B cell (primary cell): ENCODE results near the gene KCNJ11. TPM values are rescaled to one million over a fixed set of nuclear protein-coding genes. Genes with fewer than 3 reads are reported as not detected.

Experiments
- ATAC-seq: fragments of 200-7000 bp; cut with Tn5 transposase; one replicate; pipeline ENCODE4 v1.10.0; 2021; ENCODE audit warnings: low read depth, mild to moderate bottlenecking, moderate number of reproducible peaks, moderate library complexity
- CTCF ChIA-PET: fragments of 350-600 bp; sonication (Branson Sonifier 250); formaldehyde crosslinking; loops from one replicate; lab custom pipeline; 2021; ENCODE audit warnings: antibody characterized with exemption, inconsistent platforms; lab: Charles Lee
- POLR2A ChIA-PET: fragments of 350-600 bp; sonication (Branson Sonifier 250); formaldehyde crosslinking; loops from one replicate; lab custom pipeline; 2021; ENCODE audit warnings: antibody characterized with exemption; lab: Charles Lee
- DNase-seq: peaks from one replicate; pipeline ENCODE4 v3.0.0; 2013
- H2AFZ ChIP-seq: 2 replicates; pipeline ENCODE4 v1.6.1; 2012; ENCODE audit warnings: mild to moderate bottlenecking, low read depth, low read length; ENCODE audit not compliant: insufficient read depth, poor library complexity, severe bottlenecking
- H3K27ac ChIP-seq, 2 donors: 1 replicate in 1 of 2; 2 replicates in 1 of 2; pipeline ENCODE4 v1.5.1; 2012 to 2013; ENCODE audit warnings: low read length in 2 of 2, mild to moderate bottlenecking in 2 of 2, moderate library complexity in 1 of 2
- H3K27me3 ChIP-seq, 4 experiments: fragments of 200-600 bp in 1 of 4; sonication (generic) in 1 of 4; replicated peaks in 1 of 4; 1 replicate in 2 of 4; 2 replicates in 2 of 4; pipeline versions ENCODE4 v1.6.1 to v1.7.0; 2013 to 2016; ENCODE audit warnings: low read length in 3 of 4, mild to moderate bottlenecking in 2 of 4, mixed read lengths in 1 of 4, moderate library complexity in 1 of 4; ENCODE audit not compliant: insufficient read depth in 4 of 4, control insufficient read depth in 3 of 4; ENCODE audit errors: control extremely low read depth in 1 of 4
- H3K36me3 ChIP-seq, 2 experiments: replicated peaks in 1 of 2; 1 replicate in 1 of 2; 2 replicates in 1 of 2; pipeline versions ENCODE4 v1.6.1 to v1.7.1; 2013; ENCODE audit warnings: low read length in 1 of 2; ENCODE audit not compliant: insufficient read depth in 2 of 2, control insufficient read depth in 1 of 2; ENCODE audit errors: control extremely low read depth in 1 of 2, extremely low read depth in 1 of 2
- H3K4me1 ChIP-seq, 2 donors: fragments of 200-600 bp in 1 of 2; sonication (generic) in 1 of 2; 1 replicate in 1 of 2; 2 replicates in 1 of 2; pipeline versions ENCODE4 v1.5.1 to v1.6.1; 2013 to 2017; ENCODE audit warnings: low read length in 2 of 2; ENCODE audit not compliant: control insufficient read depth in 2 of 2, insufficient read depth in 2 of 2
- H3K4me2 ChIP-seq: replicated peaks from 2 replicates; pipeline ENCODE3; 2012; ENCODE audit warnings: mild to moderate bottlenecking, low read depth, low read length; ENCODE audit not compliant: poor library complexity, severe bottlenecking
- H3K4me3 ChIP-seq, 5 experiments: fragments of 200-600 bp in 1 of 5; sonication (generic) in 1 of 5; 1 replicate in 3 of 5; 2 replicates in 2 of 5; pipeline versions ENCODE4 v1.5.1 to v1.7.0; 2011 to 2016; ENCODE audit warnings: low read length in 4 of 5, mild to moderate bottlenecking in 4 of 5, low read depth in 2 of 5, control low read depth in 1 of 5, moderate library complexity in 1 of 5; ENCODE audit not compliant: insufficient read depth in 1 of 5; ENCODE audit errors: control extremely low read depth in 1 of 5, extremely low read depth in 1 of 5
- H3K79me2 ChIP-seq: fragments of 200-600 bp; sonication (generic); one replicate; pipeline ENCODE4 v1.6.0; 2016; ENCODE audit warnings: low read length; ENCODE audit not compliant: control insufficient read depth, insufficient read depth
- H3K9ac ChIP-seq: fragments of 200-600 bp; sonication (generic); 2 replicates; pipeline ENCODE4 v1.6.1; 2017; ENCODE audit warnings: mild to moderate bottlenecking, low read length, moderate library complexity
- H3K9me3 ChIP-seq, 3 donors: one replicate each; pipeline versions ENCODE4 v1.6.1 to v1.7.1; 2013; ENCODE audit warnings: low read length in 2 of 3; ENCODE audit not compliant: control insufficient read depth in 2 of 3, insufficient read depth in 1 of 3; ENCODE audit errors: control extremely low read depth in 1 of 3
- H4K20me1 ChIP-seq: 2 replicates; pipeline ENCODE4 v1.6.0; 2012; ENCODE audit warnings: mild to moderate bottlenecking, low read length; ENCODE audit not compliant: insufficient read depth, control insufficient read depth, poor library complexity, severe bottlenecking
- H3K27ac Mint-ChIP-seq: one replicate; pipeline ENCODE4 v1.8.0; 2021; ENCODE audit warnings: mixed read lengths
- H3K27me3 Mint-ChIP-seq: one replicate; pipeline ENCODE4 v1.8.0; 2021; ENCODE audit warnings: mixed read lengths
- H3K4me1 Mint-ChIP-seq: one replicate; pipeline ENCODE4 v1.8.0; 2021; ENCODE audit warnings: mixed read lengths
- H3K4me3 Mint-ChIP-seq: one replicate; pipeline ENCODE4 v1.8.0; 2021; ENCODE audit warnings: mixed read lengths
- H3K9me3 Mint-ChIP-seq: one replicate; pipeline ENCODE4 v1.8.0; 2022; ENCODE audit warnings: mixed read lengths; ENCODE audit not compliant: insufficient read depth
- EZH2 ChIP-seq: IDR thresholded peaks from 2 replicates; pipeline ENCODE4 v1.6.1; 2012; ENCODE audit warnings: borderline replicate concordance, low read depth, mild to moderate bottlenecking, moderate library complexity, low read length; ENCODE audit not compliant: insufficient read depth, poor library complexity, severe bottlenecking
- WGBS: methylation state at CpG from one replicate; pipeline ENCODE4 v1.1.5; 2013; ENCODE audit warnings: missing lambda C conversion rate; ENCODE audit not compliant: insufficient coverage; 5-methylcytosine and 5-hydroxymethylcytosine counted together
- intact Hi-C: fragments of 100-400 bp; cut with micrococcal nuclease; formaldehyde crosslinking; loops from one replicate; pipeline ENCODE4 v1.10.0; 2022
- polyA plus RNA-seq: library from polyadenylated mRNA; depleted of rRNA; stranded (reverse); fragments of >200 nt; gene quantifications from 2 replicates; pipeline ENCODE4 v1.2.3, GENCODE V29; 2012
- total RNA-seq, 2 donors: library from RNA; stranded (reverse); fragments of 120-200 nt in 1 of 2; gene quantifications; 1 replicate in 1 of 2; 2 replicates in 1 of 2; pipeline versions ENCODE4 v1.2.3 to v1.2.4, GENCODE V29; 2013 to 2022
- TF ChIP-seq, protein P1 (sequence below): fragments of 200-600 bp; IDR thresholded peaks from one replicate; pipeline ENCODE4 v1.8.0; 2022; ENCODE audit warnings: antibody characterized with exemption, mild to moderate bottlenecking

The KCNJ11 gene
- total and polyA plus RNA-seq, 2 donors (not counting 1 experiment from before 2014, with no cell fraction given): 1.4 to 2.1 TPM

- Mint-ChIP-seq H3K9me3 (peaks cover 10% of the 10 kb centered on the region), H3K4me3 (no peak overlapping the region), H3K27ac (no peak overlapping the region), H3K27me3 (no peaks in the 10 kb centered on the region), H3K4me1 (no peaks in the 10 kb centered on the region)
- Histone ChIP-seq H3K79me2 (no peaks in the 10 kb centered on the region), H3K27ac (no peak overlapping the region), H3K4me3 (no peak overlapping the region), H3K4me1 (no peaks in the 10 kb centered on the region), H4K20me1 (no peaks in the 10 kb centered on the region), H2AFZ (no peak overlapping the region), H3K36me3 (no peaks in the 10 kb centered on the region), H3K4me2 (no peak overlapping the region), H3K27me3 (no peaks in the 10 kb centered on the region), H3K9ac (no peak overlapping the region), H3K9me3 (peaks cover 0 to 23% (median 19%) of the 10 kb centered on the region in 3 donors)
- TF ChIP-seq, protein P1, sequence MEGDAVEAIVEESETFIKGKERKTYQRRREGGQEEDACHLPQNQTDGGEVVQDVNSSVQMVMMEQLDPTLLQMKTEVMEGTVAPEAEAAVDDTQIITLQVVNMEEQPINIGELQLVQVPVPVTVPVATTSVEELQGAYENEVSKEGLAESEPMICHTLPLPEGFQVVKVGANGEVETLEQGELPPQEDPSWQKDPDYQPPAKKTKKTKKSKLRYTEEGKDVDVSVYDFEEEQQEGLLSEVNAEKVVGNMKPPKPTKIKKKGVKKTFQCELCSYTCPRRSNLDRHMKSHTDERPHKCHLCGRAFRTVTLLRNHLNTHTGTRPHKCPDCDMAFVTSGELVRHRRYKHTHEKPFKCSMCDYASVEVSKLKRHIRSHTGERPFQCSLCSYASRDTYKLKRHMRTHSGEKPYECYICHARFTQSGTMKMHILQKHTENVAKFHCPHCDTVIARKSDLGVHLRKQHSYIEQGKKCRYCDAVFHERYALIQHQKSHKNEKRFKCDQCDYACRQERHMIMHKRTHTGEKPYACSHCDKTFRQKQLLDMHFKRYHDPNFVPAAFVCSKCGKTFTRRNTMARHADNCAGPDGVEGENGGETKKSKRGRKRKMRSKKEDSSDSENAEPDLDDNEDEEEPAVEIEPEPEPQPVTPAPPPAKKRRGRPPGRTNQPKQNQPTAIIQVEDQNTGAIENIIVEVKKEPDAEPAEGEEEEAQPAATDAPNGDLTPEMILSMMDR: no peak
- no peak for TF ChIP-seq EZH2
- CTCF ChIA-PET: interaction anchor here (0.5 kb wide), 1 partner anchor 13 kb away, joined by 3 read pairs; no protein-coding TSS in a partner anchor
- intact Hi-C loops: no loop called here
- DNase-seq: no peak
- POLR2A ChIA-PET: no interaction called here
- ATAC-seq: no peak
- 100% methylated on average over 1 of the region's 3 CpGs for WGBS
Measured at GRCh38 chr11:17376493-17376892, 12.0 kb downstream of the KCNJ11 start.

GRCh38 chr11:17375547-17375946 is 12.9 kb downstream of the KCNJ11 start:
- TF ChIP-seq, protein P1: no peak
- no peak for TF ChIP-seq EZH2
- H3K4me1 Mint-ChIP-seq: no peaks in the 10 kb centered on the region
- ChIA-PET POLR2A (no interaction called here), CTCF (interaction anchor here (1.2 to 1.4 kb wide), 2 partner anchors 8 to 11 kb away, joined by 3 to 10 read pairs; no protein-coding TSS in a partner anchor)
- Histone ChIP-seq H3K9ac (no peak overlapping the region), H2AFZ (no peak overlapping the region), H3K9me3 (peaks cover 0 to 33% (median 23%) of the 10 kb centered on the region in 3 donors), H4K20me1 (no peaks in the 10 kb centered on the region), H3K27ac (no peak overlapping the region), H3K4me3 (no peak overlapping the region), H3K4me2 (no peak overlapping the region), H3K36me3 (no peaks in the 10 kb centered on the region), H3K27me3 (no peaks in the 10 kb centered on the region), H3K79me2 (no peaks in the 10 kb centered on the region), H3K4me1 (no peaks in the 10 kb centered on the region)
- no peak overlapping the region for H3K4me3 Mint-ChIP-seq
- DNase-seq (no peak), ATAC-seq (no peak)
- no peak overlapping the region for H3K27ac Mint-ChIP-seq
- 100% methylated on average over 2 of the region's 5 CpGs for WGBS
- intact Hi-C loops: no loop called here
- no peaks in the 10 kb centered on the region for H3K27me3 Mint-ChIP-seq
- H3K9me3 Mint-ChIP-seq: peaks cover 17% of the 10 kb centered on the region
